WI38 (cell line): ENCODE measurements around the gene SLC38A1.

Experiments used
- H3K4me3 ChIP-seq: 2 replicates; pipeline ENCODE4 v1.5.1; 2011; ENCODE audit warnings: low read depth, mild to moderate bottlenecking, control low read depth, low read length
- TF ChIP-seq, protein P1 (sequence below): IDR thresholded peaks from 2 replicates; pipeline ENCODE4 v1.5.1; 2012; ENCODE audit warnings: low read depth, mild to moderate bottlenecking, control low read depth, low read length

The SLC38A1 gene

DNA sequence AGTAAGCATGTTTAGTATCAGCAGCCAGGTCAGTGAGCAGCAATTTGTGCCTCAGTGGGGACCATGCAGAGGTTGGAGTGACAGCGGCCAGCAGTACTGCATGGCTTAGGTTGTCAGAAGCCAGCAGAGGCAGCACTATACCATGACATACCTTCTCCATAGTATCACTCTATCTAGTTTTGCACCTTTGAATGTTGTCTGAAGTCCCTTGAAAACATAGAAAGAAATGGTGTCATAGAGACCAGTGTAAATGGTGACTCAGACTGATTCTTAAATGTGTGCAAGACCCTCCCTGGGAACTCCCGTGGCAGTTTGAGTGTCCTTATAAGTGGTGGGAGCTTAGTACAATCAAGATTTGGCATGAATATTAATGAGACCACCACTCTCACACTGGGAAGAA is 124.4 kb downstream of the SLC38A1 start:
- no peak overlapping the region for H3K4me3 ChIP-seq
- TF ChIP-seq, protein P1, sequence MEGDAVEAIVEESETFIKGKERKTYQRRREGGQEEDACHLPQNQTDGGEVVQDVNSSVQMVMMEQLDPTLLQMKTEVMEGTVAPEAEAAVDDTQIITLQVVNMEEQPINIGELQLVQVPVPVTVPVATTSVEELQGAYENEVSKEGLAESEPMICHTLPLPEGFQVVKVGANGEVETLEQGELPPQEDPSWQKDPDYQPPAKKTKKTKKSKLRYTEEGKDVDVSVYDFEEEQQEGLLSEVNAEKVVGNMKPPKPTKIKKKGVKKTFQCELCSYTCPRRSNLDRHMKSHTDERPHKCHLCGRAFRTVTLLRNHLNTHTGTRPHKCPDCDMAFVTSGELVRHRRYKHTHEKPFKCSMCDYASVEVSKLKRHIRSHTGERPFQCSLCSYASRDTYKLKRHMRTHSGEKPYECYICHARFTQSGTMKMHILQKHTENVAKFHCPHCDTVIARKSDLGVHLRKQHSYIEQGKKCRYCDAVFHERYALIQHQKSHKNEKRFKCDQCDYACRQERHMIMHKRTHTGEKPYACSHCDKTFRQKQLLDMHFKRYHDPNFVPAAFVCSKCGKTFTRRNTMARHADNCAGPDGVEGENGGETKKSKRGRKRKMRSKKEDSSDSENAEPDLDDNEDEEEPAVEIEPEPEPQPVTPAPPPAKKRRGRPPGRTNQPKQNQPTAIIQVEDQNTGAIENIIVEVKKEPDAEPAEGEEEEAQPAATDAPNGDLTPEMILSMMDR: no peak

DNA sequence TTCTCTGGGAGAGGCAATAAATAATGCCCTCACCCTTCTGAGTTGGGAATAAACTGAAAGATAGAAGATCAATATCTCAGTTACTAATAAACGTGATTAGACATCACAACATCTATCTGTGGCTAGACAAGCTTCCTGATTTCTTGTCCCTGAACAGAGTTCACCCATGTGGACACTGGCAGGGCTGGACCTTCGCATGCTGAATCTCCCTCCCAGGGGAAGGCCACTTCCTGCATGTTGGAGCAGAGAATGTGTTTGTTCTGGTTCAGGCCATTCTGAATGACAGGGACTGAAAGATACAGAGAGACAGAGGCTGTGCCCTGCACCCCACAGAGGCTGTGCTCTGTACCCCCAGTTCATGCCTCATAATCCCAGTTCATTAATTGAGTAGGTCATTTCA is 132.6 kb downstream of the SLC38A1 start:
- no peak overlapping the region for H3K4me3 ChIP-seq
- TF ChIP-seq, protein P1: no peak

DNA sequence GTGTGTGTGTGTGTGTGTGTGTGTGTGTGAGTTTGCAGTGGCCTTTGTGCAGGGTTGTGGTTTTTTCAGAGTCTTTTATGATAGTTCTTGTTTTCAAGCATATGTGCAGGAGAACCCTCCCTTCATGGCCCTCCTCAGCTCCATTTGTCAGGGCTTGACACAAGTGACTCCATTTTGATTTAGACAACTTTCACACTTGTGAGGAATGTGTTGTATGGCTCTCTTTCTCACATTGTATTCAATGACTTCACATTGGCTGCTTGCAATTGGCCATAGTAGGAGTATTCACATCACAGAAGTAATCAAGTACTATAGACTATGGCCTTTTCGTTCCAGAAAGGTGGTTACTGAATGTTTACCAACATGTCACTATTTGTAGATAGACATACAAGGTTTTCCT is 133.1 kb downstream of the SLC38A1 start:
- H3K4me3 ChIP-seq: no peak overlapping the region
- TF ChIP-seq, protein P1: no peak

DNA sequence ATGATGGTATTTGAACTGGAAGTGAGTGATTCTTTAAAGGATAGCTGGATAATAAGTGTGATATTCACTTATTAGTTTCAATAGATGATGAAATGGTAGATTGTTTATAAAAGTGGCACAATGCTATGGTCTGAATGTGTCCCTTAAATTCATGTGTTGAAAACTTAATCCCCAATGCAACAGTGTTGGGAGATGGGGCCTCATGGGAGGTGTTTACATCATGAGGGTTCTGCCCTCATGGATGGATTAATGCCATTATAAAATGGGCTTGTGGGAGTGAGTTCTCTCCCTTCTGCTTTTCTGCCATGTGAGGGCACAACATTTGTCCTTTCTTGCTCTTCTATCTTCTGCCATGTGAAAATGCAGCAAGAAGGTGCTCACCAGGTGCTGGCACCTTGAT is 134.0 kb downstream of the SLC38A1 start:
- TF ChIP-seq, protein P1: no peak
- no peak overlapping the region for H3K4me3 ChIP-seq

DNA sequence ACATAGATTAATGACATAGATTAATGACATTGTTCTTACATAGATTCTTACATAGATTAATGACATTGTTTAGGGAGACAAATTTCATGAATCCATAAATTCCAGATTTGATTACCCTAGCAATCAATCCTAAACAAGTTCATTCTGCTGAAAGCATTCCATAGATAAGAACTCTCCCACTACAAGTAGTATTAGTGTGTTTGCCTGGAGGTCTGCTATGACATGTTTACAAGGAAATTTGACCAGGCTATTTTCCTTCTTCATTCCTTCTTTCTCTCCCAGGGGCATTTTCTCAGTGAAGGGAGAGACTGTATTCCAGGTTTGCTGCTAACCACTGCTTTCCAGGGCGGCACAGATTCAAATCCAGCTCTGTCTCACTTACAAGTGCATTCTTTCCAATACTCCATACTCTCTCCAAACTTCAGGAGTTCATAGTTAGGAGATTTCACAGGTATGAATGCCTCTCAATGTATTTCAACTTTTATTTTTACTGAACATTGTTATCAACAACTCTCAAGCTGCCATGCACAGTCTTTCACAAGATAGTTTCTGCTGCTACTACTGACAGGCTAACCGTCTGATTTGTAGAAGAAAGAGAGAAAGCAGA is 134.5 kb downstream of the SLC38A1 start:
- H3K4me3 ChIP-seq: no peak overlapping the region
- TF ChIP-seq, protein P1: no peak

DNA sequence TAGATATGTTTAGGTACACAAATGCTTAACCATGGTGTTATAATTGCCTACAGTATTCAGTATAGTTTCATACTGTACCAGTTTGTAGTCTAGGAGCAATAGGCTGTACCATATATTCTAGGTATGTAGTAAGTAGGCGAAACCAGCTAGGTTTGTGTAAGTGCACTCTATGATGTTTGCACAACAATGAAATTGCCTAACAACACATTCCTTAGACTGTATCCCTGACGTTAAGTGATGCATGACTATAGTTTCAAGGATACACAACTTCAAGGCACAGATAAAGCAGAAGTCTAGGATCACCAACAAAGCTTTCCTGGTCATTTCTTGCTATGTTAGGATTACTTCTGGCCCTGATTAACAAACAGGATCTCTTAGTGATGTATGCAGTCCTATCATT is 135.1 kb downstream of the SLC38A1 start:
- no peak overlapping the region for H3K4me3 ChIP-seq
- TF ChIP-seq, protein P1: no peak
